Stimulated activated CD8-positive, alpha-beta memory T cell treated with anti-CD3 and anti-CD28 coated beads, Interleukin-15, amount 100 ng/mL, for 48 hours (primary cell): Measurements from ENCODE around the gene MPST.

Source experiments
- DNase-seq, 2 donors: peaks; one replicate each; pipeline ENCODE4 v3.0.0-alpha.2; 2020; ENCODE audit warnings: low read depth in 2 of 2

The MPST gene

DNA sequence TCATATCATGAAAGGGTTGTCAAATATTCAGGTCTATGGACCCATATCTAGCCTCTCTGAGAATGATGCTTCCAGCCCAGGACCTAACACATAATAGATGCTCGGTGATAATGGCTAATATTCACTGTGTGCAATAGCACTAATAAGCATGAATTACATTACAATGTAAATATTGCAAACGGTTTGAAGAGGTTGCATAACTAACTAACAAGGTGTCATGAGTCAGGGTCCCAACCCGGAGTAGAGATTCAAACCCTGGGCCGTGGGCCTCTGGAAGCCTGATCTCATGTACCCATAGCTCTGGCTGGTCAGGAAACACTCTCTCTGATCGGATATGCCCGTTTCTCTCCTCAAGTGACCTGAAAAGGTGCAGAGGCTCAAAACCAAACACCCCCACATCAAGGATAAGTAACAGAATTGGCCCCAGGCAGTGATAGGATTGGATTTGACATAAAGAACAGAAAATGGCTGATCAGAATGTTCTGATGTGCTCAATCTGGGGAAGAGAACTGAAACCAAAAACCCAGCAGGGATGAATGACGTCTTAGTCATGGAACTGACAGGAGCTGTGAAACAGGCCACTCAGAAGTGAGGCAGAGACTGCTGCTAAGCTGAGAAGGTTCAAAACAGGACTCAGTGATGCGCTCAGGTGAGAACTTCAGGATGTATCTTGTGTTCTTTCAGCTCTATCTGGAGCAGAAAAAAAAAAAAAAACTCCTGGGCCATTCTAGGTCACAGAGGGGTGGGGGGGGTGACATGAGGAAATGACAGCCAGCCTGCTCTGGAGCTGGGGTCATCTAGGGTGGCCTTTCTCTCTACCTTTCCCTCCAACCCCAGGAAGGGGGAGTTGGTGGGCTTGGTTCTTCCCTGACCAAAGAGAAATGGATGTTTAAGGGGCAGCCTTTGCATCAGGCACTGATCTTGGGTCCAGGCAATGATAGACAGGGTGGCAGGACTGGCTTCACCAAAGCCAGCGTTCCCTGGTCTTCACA, 25.4 kb downstream of the MPST start:
- DNase-seq, result peak in 1 of 2 donors; percentile 14

DNA sequence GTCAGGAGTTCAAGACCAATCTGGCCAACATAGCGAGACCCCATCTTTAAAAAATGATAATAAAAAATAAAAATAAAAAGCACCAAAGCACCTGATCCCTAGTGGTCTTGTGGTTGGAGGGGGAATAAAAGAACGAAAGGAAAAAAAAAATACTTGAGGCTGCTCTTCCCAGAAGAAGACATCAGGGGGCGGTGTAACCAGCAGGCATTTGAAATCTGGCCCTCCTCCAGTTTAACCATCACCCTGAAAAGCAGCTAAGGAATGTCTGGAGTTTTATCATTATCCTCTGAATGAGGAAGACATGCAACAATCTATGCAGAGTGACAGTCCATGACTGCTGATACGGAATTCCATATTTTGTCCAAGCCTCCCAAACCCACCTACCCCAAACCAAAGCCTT, 26.4 kb downstream of the MPST start:
- no peak for DNase-seq

DNA sequence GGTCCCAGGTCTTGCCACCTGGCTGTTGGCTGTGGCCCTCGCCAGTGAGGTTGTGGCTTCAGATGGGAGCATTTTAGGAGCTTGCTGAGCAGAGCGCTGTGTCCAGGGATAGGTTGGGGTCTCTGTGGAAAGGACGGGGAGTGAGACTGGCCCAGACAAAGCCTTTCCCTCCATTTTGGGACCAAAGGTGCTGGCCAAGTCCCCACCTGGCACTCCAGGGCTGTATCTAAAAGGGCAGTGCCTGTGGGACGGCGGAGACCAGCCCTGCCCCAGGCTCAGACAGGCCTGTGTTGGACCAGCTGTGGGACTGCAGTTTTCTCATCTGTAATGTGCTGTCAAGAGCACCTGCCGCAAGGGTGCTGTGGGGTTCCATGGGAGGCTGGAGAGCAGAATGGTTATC, 27.0 kb downstream of the MPST start:
- no peak for DNase-seq

DNA sequence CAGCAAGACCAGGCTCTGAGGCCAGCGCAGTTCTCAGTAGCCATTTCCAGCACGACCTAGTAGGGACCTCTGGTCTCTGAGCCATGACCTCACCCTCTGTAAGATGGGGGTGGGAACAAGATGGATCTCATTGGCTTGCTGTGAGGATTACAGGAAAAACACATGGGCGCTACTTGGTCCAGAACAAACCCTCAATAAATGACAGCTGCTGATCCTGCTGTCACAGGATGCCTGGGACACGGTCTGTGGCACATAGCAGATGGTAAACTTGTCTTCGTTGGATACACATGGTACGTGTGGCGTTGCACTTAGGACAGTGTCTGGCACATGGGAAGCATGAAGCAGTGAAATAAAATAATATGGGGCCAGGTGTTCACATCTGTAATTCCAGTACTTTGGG, 27.5 kb downstream of the MPST start:
- DNase-seq, result no peak

DNA sequence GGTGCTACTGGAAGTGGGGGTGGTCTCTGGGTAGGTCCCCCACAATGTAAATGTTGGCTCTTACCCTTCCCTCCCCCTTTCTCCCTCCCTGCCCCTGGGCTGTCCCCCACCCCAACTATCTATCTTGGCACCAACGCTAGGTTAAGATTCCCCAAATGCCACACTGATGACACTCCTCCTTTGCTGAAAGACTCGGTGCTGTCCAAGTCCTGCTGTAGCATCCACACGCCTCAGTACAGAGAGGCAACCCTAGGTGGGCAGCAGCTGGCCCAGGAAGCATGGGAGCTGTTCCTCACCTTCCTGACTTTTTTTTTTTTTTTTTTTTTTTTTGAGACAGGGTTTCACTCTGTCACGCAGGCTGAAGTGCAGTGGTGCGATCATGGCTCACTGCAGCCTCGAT, 28.6 kb downstream of the MPST start:
- DNase-seq, result no peak

DNA sequence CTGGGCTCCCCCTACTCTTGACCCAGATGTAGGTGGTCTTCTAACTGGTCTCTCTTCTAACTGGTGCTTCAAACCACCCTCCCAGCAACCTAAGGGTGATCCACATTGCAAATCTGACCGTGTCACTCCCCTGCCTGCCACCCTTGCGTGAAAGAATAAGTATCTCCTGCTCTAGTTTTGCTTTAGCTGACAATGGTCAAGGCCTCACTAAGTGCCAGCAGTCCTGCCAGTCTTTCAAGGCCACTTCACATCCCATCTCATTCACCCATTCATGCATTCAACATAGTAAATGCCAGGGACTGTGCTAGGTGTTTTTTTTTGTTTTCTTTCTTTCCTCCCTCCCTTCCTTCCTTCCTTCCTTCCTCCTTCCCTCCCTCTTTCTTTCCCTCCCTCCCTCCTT, 29.7 kb downstream of the MPST start:
- no peak for DNase-seq

DNA sequence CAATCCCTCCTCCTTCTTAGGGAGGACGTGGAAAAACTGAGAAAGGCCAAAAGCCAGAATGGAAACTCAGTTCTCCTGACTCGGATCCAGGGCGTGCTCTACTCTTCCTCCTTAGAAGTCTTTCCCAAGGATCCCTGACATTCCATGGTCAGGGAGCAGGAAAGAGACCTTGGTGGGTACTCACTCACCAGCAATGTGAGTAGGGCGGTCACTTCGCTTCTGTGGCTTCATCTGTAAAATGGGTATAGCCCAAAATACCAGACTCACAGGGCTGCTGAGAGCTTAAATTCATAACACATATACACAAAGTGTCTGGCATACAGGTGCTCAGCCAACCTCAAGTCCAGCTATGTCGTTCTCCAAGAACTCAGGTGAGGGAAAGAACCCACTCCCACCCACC, 31.4 kb downstream of the MPST start:
- DNase-seq, result no peak

DNA sequence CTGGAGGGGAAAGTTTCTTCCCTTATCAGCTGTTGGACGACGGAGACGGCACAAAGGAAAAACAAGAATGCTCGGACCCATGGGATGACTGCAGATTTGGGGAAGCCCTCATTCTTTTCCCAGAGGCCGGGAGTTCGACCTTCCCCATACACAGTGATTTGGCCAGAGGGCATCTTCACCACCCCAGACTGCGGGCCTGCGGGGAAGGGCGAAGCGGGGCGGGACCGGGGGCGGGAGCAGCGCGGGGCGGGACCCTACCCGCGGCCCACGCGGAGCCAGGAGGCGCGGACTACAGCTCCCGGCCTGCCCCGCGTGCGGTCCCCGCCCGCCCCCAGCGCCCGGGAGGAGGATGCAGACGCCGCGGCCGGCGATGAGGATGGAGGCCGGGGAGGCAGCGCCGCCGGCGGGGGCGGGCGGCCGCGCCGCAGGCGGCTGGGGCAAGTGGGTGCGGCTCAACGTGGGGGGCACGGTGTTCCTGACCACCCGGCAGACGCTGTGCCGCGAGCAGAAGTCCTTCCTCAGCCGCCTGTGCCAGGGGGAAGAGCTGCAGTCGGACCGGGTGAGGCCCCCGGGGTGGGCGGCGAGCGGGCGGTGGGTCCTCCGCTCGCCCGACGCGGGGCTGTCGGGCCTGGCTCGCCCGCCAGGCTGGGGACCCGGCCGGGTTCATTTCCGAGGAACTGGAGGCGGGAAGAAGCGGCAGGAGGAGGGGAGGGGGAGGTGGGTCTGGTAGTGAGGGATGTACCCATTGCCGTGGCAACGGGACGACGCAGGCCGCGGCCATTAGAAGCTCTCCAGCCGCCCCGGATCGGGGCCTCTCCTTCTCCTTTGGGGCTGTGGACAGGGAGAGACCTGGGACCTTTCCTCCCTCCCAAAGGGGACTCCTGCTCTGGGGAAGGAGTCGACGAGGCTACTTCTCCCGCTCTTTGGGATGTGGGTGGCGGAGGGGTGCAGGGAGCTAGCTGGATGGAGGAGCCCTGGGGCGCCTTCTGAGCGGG, 32.1 kb downstream of the MPST start, which contains the start of gene KCTD17:
Gene KCTD17 (plus strand): TSS at position 352 of the 995 bp plus-strand sequence. CDS start 19 bp downstream, at position 371.
- peak; percentile 77 for DNase-seq

DNA sequence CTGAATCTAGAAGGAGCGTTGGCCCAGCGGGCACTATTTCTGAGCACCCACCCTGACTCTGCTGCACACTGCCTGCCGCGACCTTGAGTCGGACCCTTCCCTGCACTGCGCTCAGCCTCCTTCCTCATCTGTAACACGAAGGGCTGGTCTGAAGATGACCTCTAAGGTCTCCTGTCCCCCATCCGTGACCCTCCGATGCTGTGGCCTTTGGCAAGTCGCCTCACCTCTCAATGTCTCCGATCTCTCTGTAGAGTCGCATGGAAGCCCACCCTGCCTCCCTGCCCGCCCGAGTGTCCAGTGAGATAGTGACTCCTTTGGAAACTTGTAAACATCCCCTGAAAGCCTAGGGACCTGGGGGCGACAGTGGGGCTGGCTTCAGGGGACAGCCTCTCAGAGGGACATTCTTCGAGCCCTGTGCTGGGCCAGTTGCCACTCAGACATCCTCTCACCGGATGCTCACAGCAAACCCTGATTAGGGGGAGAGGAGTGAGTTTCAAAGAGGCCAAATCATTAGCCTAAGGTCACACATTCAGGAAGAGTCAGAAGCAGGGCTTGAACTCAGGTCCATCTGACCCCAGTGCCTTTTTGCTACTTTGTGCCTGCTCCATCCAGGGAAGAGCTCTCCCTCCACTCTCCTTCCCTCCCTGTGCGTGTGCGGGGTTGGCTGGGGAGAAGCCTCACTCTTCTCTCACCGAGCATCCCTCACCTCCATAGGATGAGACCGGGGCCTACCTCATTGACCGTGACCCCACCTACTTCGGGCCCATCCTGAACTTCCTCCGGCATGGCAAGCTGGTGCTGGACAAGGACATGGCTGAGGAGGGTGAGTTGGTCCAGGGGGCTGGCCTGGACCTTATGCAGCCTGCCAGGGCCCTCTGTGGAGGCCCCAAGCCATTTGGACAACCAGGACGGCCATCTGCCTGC, 33.1 kb downstream of the MPST start:
- no peak for DNase-seq

DNA sequence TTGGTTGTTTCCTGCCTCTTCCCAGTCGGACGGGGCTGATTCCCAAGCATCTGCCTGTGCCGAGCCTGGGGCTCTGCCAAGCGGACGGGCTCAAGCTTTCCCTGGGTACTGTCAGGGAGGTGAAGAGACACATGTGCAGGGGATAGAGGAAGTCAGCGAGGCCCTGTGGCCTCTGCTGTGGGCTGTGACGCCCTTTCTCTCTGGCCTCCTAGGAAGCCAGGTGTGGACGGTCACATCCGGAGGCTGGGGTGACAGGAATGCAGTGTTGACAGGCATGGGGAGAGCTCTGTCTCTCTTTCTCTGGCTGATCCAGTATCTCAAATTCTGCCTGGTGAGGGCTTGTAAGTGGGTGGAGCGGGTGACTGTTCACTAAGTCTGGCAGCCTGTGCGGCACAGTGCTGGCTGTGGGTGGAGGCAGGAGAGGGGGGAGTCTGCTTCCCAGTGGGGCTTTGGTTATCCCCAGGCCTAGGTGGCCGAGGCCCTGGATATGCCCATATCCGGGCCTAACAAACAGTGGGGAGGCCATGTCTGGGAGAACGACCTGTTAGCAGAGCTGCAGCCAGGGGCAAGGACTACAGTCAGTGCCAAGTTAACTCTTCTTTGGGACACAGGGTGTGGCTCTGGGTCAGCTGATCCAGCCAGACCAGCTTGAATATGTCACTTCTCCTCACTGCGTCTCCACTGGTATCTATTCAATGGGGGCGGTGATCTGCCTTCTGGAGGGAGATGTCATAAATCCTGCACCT, 33.9 kb downstream of the MPST start:
- no peak for DNase-seq

DNA sequence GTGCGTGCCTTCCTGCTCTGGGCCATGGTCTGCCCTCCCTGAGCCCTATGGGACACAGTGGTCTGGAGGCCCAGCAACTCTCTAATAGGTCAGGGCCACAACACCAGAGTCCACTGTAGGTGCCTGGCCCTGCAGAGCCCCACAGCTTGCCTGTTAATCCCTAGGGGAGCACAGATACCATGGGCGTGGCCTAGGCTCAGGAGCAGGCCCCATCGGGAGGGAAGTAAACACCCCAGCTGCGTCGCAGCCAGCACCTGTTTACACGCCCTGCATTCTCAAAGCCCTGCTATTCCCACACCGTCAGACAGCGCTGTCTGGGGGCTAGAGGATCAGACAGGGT, 34.5 kb downstream of the MPST start:
- DNase-seq, result no peak

DNA sequence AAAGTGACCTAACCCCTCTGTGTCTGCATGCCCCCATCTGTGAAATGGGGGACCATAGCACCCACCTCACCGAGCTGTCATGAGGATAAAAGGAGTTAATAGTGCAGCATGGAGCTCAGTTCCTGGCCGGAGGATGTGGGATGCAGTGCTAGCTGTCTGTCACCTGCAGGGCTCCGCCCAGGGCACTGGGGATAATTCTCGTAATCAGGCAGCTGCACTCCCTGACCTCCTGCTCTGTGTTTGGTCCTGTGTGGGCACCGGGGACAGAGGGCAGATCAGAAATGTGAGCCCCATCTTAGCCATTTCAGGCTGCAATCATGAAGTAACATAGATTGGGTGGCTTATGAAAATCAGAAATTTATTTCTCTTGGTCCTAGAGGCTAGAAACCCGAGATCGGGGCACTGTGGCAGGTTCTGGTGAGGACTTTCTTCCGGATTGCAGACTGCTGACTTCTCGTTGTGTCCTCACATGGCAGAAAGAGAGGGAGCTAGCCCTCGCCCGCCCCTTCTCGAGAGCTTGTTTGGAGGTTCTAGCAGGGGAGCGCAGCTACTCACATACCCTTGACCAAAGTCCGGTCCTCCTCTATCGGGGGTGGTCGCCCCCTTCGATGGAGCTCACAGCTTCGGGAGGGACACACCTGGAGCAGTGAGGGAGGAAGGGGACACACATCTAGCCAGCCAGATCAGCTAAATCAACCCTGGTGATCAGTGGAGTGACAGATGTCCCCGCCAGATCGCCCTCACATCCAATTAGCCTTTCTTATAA, 35.2 kb downstream of the MPST start:
- no peak for DNase-seq

DNA sequence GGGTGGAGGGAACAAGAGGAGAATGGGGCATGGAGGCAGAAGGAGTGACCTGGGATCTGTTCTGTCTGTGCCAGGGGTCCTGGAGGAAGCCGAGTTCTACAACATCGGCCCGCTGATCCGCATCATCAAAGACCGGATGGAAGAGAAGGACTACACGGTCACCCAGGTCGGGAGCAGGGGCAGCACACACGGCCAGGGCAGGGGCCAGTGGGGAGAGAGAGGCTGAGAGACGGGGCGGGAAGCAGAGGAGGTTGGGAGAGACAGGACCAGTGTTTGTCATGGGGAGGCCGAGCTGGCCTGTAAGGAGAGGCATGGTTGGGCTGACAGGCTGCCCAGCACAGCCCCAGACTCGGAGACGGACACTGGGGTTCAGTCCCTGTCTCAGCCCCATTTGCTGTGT, 36.7 kb downstream of the MPST start:
- no peak for DNase-seq

DNA sequence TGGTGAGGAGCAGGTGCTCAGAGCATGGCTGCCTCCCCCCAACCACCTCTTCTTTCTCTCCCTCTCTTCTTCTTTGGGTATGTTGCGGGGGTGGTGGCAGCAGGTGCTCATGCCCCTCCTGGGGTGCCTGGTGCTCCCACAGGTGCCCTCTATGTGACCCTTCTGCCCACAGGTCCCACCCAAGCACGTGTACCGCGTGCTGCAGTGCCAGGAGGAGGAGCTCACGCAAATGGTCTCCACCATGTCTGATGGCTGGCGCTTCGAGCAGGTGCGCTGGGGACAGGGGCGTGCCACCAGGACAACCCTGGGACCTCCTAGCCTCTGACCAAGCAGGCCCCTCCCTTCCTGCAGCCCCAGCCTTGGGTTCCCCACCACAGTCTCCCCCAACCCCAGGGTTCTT, 37.7 kb downstream of the MPST start:
- no peak for DNase-seq

DNA sequence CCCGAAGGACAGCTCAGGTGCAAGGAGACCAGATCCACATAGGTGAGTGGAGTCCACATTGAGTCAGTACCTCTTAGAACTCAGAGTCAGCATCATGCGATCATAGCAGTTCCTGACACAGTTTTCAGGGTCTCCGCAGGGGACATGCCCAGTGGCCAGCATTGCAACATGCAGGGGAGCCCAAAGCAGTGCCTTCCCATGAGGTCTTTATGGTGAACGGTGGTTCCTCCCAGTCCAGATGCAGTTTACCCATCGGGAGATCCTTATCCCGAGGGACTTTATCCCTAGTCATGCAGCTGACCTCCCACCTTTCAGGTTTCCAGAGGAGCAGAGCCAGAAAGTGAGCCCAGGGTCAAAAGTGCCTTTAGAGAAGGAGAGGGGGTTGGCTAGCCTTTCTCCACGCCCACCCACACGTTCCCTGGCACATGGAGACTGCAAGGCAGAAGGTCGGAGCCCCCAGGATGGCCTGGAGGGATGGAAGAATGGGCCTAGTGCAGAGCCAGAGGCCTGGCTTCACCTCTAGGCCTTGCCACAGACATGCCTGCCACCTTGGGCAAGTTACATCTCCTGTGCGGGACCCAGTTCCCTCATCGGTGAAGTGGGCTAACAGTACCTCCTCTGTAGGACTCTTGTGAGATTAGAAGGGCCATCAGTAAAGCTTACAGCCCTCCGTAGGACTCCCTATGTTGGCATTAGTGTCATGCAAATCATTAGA, 38.4 kb downstream of the MPST start:
- DNase-seq, result no peak

DNA sequence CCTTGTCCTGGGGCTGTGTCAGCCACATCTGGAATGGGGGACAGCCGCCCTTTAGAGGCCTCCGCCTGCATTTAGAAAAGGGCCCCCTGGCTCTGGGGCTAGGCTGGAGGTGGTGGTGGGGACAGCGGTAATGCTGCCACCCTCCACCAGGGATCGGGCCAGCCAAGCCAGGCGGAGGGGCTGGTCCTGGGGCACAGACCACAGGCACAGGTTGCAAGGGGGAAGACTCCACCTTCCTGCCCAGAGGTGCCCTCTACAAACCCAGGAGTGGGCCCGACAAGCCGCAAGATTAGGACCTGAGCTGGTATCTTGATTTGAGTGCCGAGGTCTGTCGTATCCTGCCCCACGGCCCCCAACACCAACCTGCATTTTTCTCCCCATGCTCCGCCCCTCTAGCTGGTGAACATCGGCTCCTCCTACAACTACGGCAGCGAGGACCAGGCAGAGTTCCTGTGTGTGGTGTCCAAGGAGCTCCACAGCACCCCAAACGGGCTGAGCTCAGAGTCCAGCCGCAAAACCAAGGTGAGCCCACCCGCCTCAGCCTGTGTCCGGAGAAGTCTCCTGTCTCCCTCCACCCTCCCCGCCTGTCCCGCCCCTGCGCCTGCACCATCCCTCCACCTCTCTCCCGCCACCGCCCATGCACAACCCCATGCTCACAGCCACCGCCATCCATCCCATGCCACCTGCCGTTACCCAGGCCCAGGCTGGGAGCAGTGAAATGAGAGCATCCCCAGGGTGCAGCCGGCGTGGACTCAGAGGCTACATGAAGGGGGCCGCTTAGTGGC, 39.6 kb downstream of the MPST start:
- DNase-seq, result no peak

DNA sequence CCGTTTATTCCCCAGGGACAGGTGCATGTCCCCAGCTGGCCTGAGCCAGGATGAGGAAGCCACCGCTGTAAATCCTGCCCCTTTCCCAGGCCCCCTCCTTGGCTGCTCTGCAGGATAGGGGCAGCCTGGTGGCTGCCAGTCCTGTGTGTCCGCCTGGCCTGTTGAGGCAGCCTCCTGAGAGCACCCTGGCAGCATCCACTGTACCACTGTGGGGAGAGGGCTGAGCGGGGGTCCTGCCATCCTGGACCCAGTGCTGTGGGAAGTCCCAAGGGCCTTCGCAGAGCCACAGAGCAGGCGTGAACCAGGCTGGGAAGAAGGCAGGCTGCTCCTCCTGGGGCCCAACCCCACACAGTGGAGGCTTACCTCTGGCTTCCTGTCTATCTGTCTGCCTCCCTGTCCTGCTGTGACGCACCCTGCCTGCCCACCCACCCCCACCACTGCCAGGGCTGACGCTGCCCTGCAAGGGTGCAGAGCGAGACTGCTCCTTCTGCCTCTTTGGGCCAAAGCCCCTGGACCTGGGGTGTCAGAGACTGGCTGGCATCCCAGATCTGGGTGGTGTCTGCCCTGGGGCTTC, 40.4 kb downstream of the MPST start:
- DNase-seq, result no peak
